Stomach (tissue), 4 donors: ENCODE measurements around the gene DTNBP1.

Source experiments
- CTCF ChIP-seq, 7 experiments: fragments of 450-650 bp in 4 of 7; fragments of 200-600 bp in 3 of 7; sonication (generic) in 3 of 7; IDR thresholded peaks; one replicate each; pipeline ENCODE4 v1.5.1; 2016 to 2019; ENCODE audit warnings: antibody characterized with exemption in 7 of 7, control low read depth in 2 of 7, mild to moderate bottlenecking in 1 of 7
- EP300 ChIP-seq: sonication (generic); formaldehyde crosslinking; IDR thresholded peaks from one replicate; pipeline ENCODE4 v1.6.1; 2017; ENCODE audit warnings: antibody characterized with exemption
- POLR2A ChIP-seq, 4 donors: fragments of 450-650 bp; IDR thresholded peaks; one replicate each; pipeline ENCODE4 v1.6.1; 2016; ENCODE audit warnings: antibody characterized with exemption in 4 of 4, control low read depth in 2 of 4, mild to moderate bottlenecking in 1 of 4, moderate library complexity in 1 of 4
- POLR2AphosphoS5 ChIP-seq, 3 donors: sonication (generic); formaldehyde crosslinking; IDR thresholded peaks; one replicate each; pipeline ENCODE4 v1.6.1; 2016; ENCODE audit warnings: antibody characterized with exemption in 3 of 3

DNA sequence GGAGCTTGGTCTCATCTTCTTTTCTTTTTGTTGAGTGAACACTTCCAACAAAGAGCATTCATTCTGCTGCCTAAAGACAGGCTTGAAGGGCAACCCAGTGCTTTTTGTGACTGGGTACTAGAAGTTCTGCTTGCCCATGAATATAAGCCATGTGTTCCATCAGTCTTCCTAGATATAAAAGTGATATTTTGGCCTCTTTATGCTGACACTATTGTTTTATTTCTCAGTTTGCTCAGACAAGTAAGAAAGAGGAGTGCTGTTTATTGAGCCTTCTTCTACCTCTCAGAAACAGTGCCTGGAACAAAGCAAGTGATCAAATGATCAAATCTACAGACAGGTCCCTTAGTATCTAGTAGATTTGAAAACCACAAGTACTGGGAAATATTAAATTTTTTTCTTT lies 2.4 kb upstream of the DTNBP1 start:
- TF ChIP-seq CTCF (IDR thresholded peaks at IDR 0.05) (no peak), EP300 (no peak), POLR2A (IDR thresholded peaks at IDR 0.05) (no peak), POLR2AphosphoS5 (IDR thresholded peaks at IDR 0.05) (no peak)
